Measurements from ENCODE around the gene FPGS.
A peak's percentile ranks its signal among the peaks of the same experiment; 100 is the strongest.
"Not testable (repeated sequence)": the region's sequence is repeated elsewhere in the genome, so short reads cannot be mapped to it uniquely, and the experiment has no call there.

FPGS gene

GRCh38 chr9:127844821-127845359 is 42.2 kb downstream of the FPGS start:
- DNase-seq, result peak; percentile 21

GRCh38 chr9:127845619-127846018 is 42.9 kb downstream of the FPGS start:
- not testable (repeated sequence) for DNase-seq

GRCh38 chr9:127846443-127847177 is 43.9 kb downstream of the FPGS start:
- DNase-seq, result no peak

GRCh38 chr9:127847178-127847510 is 44.5 kb downstream of the FPGS start:
- no peak for DNase-seq

- DNase-seq, result no peak
These were observed 45.4 kb downstream of the FPGS start for GRCh38 chr9:127847833-127848755.

GRCh38 chr9:127848756-127849504 is 46.2 kb downstream of the FPGS start:
- DNase-seq, result no peak

GRCh38 chr9:127850286-127850830 is 47.7 kb downstream of the FPGS start:
- no peak for DNase-seq

- no peak for DNase-seq
These were observed 50.1 kb downstream of the FPGS start for GRCh38 chr9:127852829-127853228.

- no peak for DNase-seq
These were observed 50.9 kb downstream of the FPGS start for GRCh38 chr9:127853312-127854183.

GRCh38 chr9:127854184-127854806 is 51.6 kb downstream of the FPGS start, which contains the start of gene ENG:
TSS of gene ENG (minus strand) at chr9:127854658. CDS start at chr9:127854355, 303 bp downstream.
- DNase-seq, result peak; percentile 87

- no peak for DNase-seq
These were observed 52.3 kb downstream of the FPGS start for GRCh38 chr9:127854960-127855359.

- no peak for DNase-seq
These were observed 52.8 kb downstream of the FPGS start for GRCh38 chr9:127855522-127855921.

- DNase-seq, result no peak
These were observed 53.5 kb downstream of the FPGS start for GRCh38 chr9:127856094-127856728.

- no peak for DNase-seq
These were observed 54.0 kb downstream of the FPGS start for GRCh38 chr9:127856729-127857116.

GRCh38 chr9:127857278-127857677 is 54.6 kb downstream of the FPGS start:
- no peak for DNase-seq

- DNase-seq, result no peak
These were observed 55.4 kb downstream of the FPGS start for GRCh38 chr9:127858041-127858512.

GRCh38 chr9:127860260-127860659 is 57.6 kb downstream of the FPGS start:
- DNase-seq, result no peak

- DNase-seq, result no peak
These were observed 58.1 kb downstream of the FPGS start for GRCh38 chr9:127860779-127861178.

- no peak for DNase-seq
These were observed 59.7 kb downstream of the FPGS start for GRCh38 chr9:127862075-127863011.
